ENCODE measurements around the gene MCHR2.

Gene MCHR2

GRCh38 chr6:99912657-99913056 lies 81.4 kb downstream of the MCHR2 start:
- Histone ChIP-seq H3K27ac (ENCODE audit: low read depth, low read length) (no peak overlapping the region), H3K79me2 (ENCODE audit: control insufficient read depth, low read length) (no peaks in the 10 kb centered on the region), H3K4me3 (ENCODE audit: low read length) (no peak overlapping the region), H3K9me3 (ENCODE audit: control insufficient read depth, insufficient read depth, low read length) (no peaks in the 10 kb centered on the region), H3K9me2 (replicated peaks; ENCODE audit: control insufficient read depth, low read length) (no peaks in the 10 kb centered on the region), H3F3A (ENCODE audit: control insufficient read depth, insufficient read depth) (no peaks in the 10 kb centered on the region), H3K4me2 (ENCODE audit: low read length) (no peak overlapping the region), H3K27me3 (ENCODE audit: control insufficient read depth, low read length) (0 out of 2 replicates have a peak, but pooled peaks cover 3% of the 10 kb centered on the region), H4K20me1 (ENCODE audit: control insufficient read depth, insufficient read depth, low read depth, low read length) (no peaks in the 10 kb centered on the region), H3K36me3 (ENCODE audit: control insufficient read depth, low read length) (no peaks in the 10 kb centered on the region), H3K4me1 (ENCODE audit: control insufficient read depth, low read length) (no peaks in the 10 kb centered on the region)
- TF ChIP-seq CTCF (IDR thresholded peaks at IDR 0.05; ENCODE audit: low read depth, low read length, poor library complexity, severe bottlenecking) (no peak), EZH2phosphoT487 (IDR thresholded peaks at IDR 0.05; ENCODE audit: borderline replicate concordance, low read length) (no peak)

DNA sequence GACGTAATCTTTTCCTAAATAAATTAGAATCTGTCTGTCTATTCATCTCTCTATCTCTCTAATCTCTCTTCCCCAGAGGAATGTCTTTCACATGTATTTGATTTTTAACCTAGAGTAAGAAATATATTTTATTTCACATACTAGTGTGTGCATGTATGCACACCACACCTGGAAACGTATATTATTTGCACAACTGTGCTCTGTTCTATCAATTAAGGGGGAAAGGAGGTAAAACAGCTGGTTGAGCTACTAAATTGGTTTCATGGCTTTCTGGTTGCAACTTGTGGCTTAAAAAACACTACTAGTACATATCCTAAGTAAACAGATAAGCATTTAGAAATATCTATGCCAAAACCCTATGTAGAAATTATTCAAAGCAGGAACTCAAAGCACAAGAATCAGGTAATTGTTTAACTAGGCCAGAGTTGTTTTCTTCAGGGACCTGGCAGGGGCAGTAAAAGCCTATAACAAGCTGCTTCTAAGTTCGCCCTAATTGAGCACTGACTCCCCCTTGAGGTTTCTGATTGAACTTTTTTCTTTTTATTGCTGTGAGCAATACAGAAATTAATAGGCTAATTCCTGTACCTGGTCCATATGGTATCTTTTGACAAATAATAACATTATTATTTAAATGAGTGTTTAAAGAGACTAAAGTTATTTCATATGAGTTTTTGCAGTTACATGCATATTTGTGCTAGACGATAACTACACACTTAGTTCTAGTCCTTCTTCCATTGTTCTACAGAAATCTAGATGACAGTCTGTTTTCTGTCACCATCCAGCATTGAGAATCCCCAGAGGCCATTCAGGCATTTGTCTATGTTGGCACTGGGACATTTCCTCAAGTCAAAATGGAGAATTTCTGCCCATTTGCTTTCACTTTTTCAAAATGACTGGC lies 88.6 kb downstream of the MCHR2 start:
- peaks cover 6% of the 10 kb centered on the region; the same call in 1 of the 2 replicates for H3K27me3 ChIP-seq (ENCODE audit: control insufficient read depth, low read length)
- H4K20me1 ChIP-seq (ENCODE audit: control insufficient read depth, insufficient read depth, low read depth, low read length): no peaks in the 10 kb centered on the region
- no peaks in the 10 kb centered on the region for H3K9me3 ChIP-seq (ENCODE audit: control insufficient read depth, insufficient read depth, low read length)
- TF ChIP-seq EZH2phosphoT487 (IDR thresholded peaks at IDR 0.05; ENCODE audit: borderline replicate concordance, low read length): no peak
- TF ChIP-seq CTCF (IDR thresholded peaks at IDR 0.05; ENCODE audit: low read depth, low read length, poor library complexity, severe bottlenecking): peak; percentile 66
- no peak overlapping the region for H3K4me2 ChIP-seq (ENCODE audit: low read length)
- no peaks in the 10 kb centered on the region for H3K79me2 ChIP-seq (ENCODE audit: control insufficient read depth, low read length)
- no peak overlapping the region for H3K4me3 ChIP-seq (ENCODE audit: low read length)
- H3K9me2 ChIP-seq (replicated peaks; ENCODE audit: control insufficient read depth, low read length): no peaks in the 10 kb centered on the region
- no peaks in the 10 kb centered on the region for H3K4me1 ChIP-seq (ENCODE audit: control insufficient read depth, low read length)
- H3F3A ChIP-seq (ENCODE audit: control insufficient read depth, insufficient read depth): no peaks in the 10 kb centered on the region
- no peaks in the 10 kb centered on the region for H3K36me3 ChIP-seq (ENCODE audit: control insufficient read depth, low read length)
- H3K27ac ChIP-seq (ENCODE audit: low read depth, low read length): no peak overlapping the region

DNA sequence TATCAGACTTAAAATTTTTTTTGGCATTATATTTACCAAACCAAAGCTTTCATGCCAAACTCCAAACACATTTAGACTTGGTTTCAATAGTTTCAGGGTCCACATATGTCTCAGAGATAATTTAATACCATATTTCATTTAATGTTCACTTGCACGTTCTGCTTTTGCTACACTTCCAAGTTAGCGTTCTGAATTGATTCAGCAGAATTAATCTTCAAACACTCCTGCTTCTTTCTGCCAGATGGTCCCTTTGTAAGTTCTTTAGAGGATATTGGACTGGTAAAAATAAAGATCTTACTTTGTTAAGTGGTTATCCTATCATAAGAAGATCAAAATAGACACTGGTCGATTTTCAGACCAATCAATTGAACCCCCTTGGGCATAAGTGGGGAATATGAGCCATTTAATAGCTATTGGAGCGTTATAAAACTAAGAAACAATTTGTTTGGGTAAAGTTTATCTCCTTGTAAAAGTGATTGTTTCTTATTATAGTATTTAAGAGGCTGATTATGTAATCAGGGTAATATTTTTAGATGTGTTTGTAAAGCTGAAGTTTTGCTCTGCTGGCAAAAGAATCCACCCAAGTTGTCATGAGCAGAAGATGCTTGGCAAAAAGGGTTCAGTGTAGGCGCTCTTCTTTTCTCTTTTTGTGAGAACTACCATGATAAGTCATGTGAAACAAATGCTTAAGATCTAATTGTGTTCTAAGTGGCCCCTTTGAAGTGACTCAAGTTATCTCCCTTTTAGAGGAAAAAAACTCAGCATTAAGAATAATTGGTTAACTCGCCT lies 92.2 kb downstream of the MCHR2 start:
- Histone ChIP-seq H3K27ac (ENCODE audit: low read depth, low read length) (no peak overlapping the region), H3K36me3 (ENCODE audit: control insufficient read depth, low read length) (no peaks in the 10 kb centered on the region), H3K9me2 (replicated peaks; ENCODE audit: control insufficient read depth, low read length) (no peaks in the 10 kb centered on the region), H3K4me2 (ENCODE audit: low read length) (no peak overlapping the region), H3F3A (ENCODE audit: control insufficient read depth, insufficient read depth) (no peaks in the 10 kb centered on the region), H3K4me3 (ENCODE audit: low read length) (no peak overlapping the region), H3K4me1 (ENCODE audit: control insufficient read depth, low read length) (no peaks in the 10 kb centered on the region), H3K27me3 (ENCODE audit: control insufficient read depth, low read length) (peaks cover 6% of the 10 kb centered on the region; the same call in 1 of the 2 replicates), H3K79me2 (ENCODE audit: control insufficient read depth, low read length) (no peaks in the 10 kb centered on the region), H4K20me1 (ENCODE audit: control insufficient read depth, insufficient read depth, low read depth, low read length) (no peaks in the 10 kb centered on the region), H3K9me3 (ENCODE audit: control insufficient read depth, insufficient read depth, low read length) (no peaks in the 10 kb centered on the region)
- TF ChIP-seq CTCF (IDR thresholded peaks at IDR 0.05; ENCODE audit: low read depth, low read length, poor library complexity, severe bottlenecking) (no peak), EZH2phosphoT487 (IDR thresholded peaks at IDR 0.05; ENCODE audit: borderline replicate concordance, low read length) (no peak)

Measured in DOHH2 (cell line).